ENCODE data around the gene RNF213. TPM values are rescaled to one million over a fixed set of nuclear protein-coding genes. Genes with fewer than 3 reads are reported as not detected.

RNF213 gene
- total RNA-seq, 4 donors from 2014 or later = 57.8 to 197 (median 94.1) TPM

DNA sequence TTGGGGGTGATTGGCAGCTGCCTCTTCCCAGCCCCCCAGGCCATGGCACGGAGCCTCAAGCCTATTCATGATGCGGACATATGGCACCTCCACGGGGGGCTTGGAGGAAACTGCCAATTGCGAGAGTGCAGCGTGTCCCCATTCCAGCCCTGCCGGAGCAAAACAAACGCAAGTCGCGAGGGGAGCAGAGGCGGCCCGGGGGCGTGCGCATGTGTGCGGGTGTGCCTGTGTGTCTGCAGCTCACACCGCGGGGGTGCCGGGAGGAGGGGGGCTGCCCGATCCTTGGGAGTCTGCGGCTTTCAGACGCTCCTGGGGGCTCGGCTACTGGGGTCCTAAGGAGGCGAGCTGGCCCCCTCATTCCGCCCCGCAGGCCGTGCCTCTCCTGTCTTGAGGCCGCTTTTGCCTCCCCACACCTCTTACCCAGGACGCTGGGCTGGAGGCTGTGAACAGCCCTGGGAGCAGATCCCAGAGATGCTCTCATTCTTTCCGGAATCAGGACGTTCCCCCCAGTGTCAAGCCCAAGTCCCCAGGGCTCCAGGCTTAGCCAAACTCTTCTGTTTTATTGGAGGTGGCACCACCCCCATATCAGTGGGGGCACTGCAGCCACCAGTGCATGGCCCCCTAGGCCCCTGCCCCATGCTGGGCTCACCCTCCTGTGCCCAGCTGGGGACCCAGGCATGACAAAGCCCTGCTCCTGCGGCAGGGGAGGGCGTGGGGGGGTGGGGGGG lies 183.4 kb downstream of the RNF213 start:
- WGBS = 50% methylated on average over 7 of the region's 31 CpGs
- H3K36me3 ChIP-seq = no peaks in the 10 kb centered on the region

DNA sequence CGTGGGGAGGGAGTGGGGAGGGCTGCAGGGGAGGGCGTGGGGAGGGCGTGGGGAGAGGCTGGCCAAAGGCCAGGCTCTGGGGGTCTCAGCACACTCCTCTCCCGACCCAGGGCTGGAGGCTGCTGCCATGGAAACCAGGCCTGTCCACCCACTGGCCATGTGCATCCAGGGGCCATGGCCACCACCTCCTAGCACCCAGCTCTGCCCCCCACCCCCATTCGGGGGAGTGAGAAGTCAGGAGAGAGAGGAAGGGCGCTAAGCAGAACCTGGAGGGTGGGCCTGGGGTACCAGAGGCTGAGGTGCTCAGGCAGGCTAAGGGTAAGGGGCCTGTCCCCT lies 184.0 kb downstream of the RNF213 start:
- no peaks in the 10 kb centered on the region for H3K36me3 ChIP-seq
- no peaks in the 10 kb centered on the region for H3K9me3 ChIP-seq
- H3K4me3 ChIP-seq = no peak overlapping the region
- TF ChIP-seq EP300 (IDR thresholded peaks at IDR 0.05) (no peak), POLR2A (IDR thresholded peaks at IDR 0.05) (no peak), POLR2AphosphoS5 (IDR thresholded peaks at IDR 0.05) (no peak)
- TF ChIP-seq, protein P1, sequence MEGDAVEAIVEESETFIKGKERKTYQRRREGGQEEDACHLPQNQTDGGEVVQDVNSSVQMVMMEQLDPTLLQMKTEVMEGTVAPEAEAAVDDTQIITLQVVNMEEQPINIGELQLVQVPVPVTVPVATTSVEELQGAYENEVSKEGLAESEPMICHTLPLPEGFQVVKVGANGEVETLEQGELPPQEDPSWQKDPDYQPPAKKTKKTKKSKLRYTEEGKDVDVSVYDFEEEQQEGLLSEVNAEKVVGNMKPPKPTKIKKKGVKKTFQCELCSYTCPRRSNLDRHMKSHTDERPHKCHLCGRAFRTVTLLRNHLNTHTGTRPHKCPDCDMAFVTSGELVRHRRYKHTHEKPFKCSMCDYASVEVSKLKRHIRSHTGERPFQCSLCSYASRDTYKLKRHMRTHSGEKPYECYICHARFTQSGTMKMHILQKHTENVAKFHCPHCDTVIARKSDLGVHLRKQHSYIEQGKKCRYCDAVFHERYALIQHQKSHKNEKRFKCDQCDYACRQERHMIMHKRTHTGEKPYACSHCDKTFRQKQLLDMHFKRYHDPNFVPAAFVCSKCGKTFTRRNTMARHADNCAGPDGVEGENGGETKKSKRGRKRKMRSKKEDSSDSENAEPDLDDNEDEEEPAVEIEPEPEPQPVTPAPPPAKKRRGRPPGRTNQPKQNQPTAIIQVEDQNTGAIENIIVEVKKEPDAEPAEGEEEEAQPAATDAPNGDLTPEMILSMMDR (IDR thresholded peaks at IDR 0.05) = no peak
- WGBS = no CpG with 5 or more reads among the region's 6 CpGs
- no peak for DNase-seq (ENCODE audit: low spot score in 2 of 2)
- H3K4me1 ChIP-seq = no peaks in the 10 kb centered on the region
- H3K27ac ChIP-seq = no peak overlapping the region
- no peaks in the 10 kb centered on the region for H3K27me3 ChIP-seq

More for the DNA sequence above, 183.4 kb downstream of the RNF213 start:
- Histone ChIP-seq H3K27me3 (no peaks in the 10 kb centered on the region), H3K27ac (no peak overlapping the region), H3K4me1 (no peaks in the 10 kb centered on the region), H3K4me3 (no peak overlapping the region), H3K9me3 (no peaks in the 10 kb centered on the region)
- TF ChIP-seq, protein P1 (IDR thresholded peaks at IDR 0.05) = no peak
- TF ChIP-seq POLR2A (IDR thresholded peaks at IDR 0.05) = no peak
- TF ChIP-seq POLR2AphosphoS5 (IDR thresholded peaks at IDR 0.05) = no peak
- no peak for TF ChIP-seq EP300 (IDR thresholded peaks at IDR 0.05)
- DNase-seq (ENCODE audit: low spot score in 2 of 2) = no peak

DNA sequence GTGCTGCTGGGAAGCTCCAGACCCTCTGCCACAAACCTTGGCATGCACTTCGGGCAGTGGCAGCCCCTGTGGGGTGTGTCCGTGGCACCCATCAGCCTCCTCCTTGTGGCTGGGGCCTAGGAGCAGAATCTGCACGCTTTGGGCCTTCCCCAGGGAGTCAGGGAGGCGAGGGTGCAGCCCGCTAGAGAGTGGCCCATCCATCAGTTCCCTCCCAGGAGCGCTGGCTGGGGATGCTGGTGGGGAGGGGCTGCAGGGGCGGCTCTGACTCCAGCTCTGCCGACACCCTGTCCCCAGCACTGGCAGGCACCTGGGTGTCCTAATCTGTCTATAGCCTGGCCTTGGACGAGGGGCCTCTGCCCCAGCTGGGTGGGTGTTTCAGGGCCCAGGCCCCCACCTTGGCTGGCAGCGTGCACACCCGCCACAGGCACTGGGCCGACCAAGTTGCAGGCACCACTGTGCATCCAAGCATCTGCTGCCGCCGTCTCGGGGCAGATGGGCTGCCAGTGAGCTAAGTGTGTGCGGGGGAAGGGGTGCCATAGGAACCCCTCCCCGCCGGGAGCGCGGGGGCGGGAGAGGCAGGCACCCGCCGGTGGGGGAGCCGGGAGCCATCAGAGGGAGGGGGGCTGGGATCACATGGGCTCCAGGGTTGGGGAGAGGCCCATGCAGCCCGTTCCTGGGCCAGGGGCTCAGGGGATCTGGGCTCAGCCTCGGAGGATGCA lies 184.5 kb downstream of the RNF213 start:
- WGBS = 80% methylated on average over 2 of the region's 26 CpGs
- TF ChIP-seq EP300 (IDR thresholded peaks at IDR 0.05) (no peak), POLR2AphosphoS5 (IDR thresholded peaks at IDR 0.05) (no peak), POLR2A (IDR thresholded peaks at IDR 0.05) (no peak)
- TF ChIP-seq, protein P1 (IDR thresholded peaks at IDR 0.05) = no peak
- no peaks in the 10 kb centered on the region for H3K27me3 ChIP-seq
- no peak for DNase-seq (ENCODE audit: low spot score in 2 of 2)
- H3K27ac ChIP-seq = no peak overlapping the region
- no peaks in the 10 kb centered on the region for H3K36me3 ChIP-seq
- no peak overlapping the region for H3K4me3 ChIP-seq
- H3K4me1 ChIP-seq = no peaks in the 10 kb centered on the region
- no peaks in the 10 kb centered on the region for H3K9me3 ChIP-seq

DNA sequence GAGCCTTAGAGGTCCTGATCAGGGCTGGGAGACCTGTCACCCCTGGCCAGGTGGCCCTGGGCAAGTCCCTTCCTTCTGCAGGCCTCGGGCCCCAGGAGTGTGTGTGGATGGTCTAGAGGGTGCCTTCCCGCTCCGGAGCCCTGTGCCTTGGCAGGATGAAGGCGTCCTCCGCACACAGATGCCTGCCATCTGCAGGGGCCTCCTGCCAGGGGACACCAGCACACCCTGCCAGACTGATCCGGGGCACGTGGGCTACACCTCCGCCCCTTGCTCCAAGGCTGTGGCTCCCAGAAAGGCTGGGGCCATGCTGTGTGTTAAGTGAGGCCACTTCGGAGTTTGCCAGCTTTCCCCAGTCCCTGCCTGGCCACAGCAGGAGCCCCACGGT lies 185.1 kb downstream of the RNF213 start:
- no peak for DNase-seq (ENCODE audit: low spot score in 2 of 2)
- Histone ChIP-seq H3K36me3 (no peaks in the 10 kb centered on the region), H3K4me3 (no peak overlapping the region), H3K27me3 (no peaks in the 10 kb centered on the region), H3K4me1 (no peaks in the 10 kb centered on the region), H3K9me3 (no peaks in the 10 kb centered on the region), H3K27ac (no peak overlapping the region)
- WGBS = no CpG with 5 or more reads among the region's 10 CpGs
- TF ChIP-seq EP300 (IDR thresholded peaks at IDR 0.05) (no peak), POLR2AphosphoS5 (IDR thresholded peaks at IDR 0.05) (no peak), POLR2A (IDR thresholded peaks at IDR 0.05) (no peak)
- TF ChIP-seq, protein P1 (IDR thresholded peaks at IDR 0.05) = no peak

DNA sequence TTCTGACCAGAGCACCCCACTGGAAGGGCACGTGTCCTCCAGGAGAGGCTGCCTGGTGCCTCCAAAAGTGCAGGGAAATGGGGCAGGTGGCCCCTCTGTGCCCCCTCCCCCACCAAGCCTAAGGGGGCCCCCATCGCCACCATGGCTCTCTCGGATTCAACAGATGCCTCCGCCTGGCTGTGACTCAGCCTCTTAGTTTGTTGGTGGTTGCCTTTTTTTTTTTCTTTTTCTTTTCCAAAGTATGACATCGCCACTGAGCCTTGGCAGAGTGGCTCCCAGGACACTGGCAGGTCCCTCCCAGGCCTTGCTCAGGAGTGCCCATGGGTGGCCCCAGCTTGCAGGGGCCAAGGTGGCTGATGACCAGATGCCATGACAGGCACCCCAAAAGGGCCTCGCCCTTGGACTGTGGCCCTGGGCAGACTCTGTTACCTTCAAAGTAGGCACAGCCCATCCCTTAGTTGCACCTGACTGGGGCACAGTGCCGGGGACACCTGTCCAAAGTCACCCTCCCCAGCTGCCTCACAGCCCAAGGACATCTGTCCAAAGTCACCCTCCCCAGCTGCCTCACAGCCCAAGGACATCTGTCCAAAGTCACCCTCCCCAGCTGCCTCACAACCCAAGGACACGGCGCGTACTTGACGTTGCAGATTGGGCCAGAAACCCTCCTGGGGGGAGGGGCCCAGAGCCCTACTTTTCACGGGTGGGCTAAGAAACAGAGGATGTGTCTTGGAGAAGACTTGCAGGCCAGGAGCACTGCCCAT lies 186.2 kb downstream of the RNF213 start:
- Histone ChIP-seq H3K36me3 (no peaks in the 10 kb centered on the region), H3K27ac (no peak overlapping the region), H3K4me3 (no peak overlapping the region), H3K27me3 (no peaks in the 10 kb centered on the region), H3K4me1 (no peaks in the 10 kb centered on the region), H3K9me3 (no peaks in the 10 kb centered on the region)
- no peak for DNase-seq (ENCODE audit: low spot score in 2 of 2)
- 67% methylated on average over 7 of the region's 12 CpGs for WGBS
- TF ChIP-seq EP300 (IDR thresholded peaks at IDR 0.05) = no peak
- TF ChIP-seq, protein P1 (IDR thresholded peaks at IDR 0.05) = no peak
- no peak for TF ChIP-seq POLR2A (IDR thresholded peaks at IDR 0.05)
- no peak for TF ChIP-seq POLR2AphosphoS5 (IDR thresholded peaks at IDR 0.05)
